Mesenchymal stem cell (in vitro differentiated cells and primary cell): ENCODE data around the gene ST3GAL4.
"Not testable (repeated sequence)": the region's sequence is repeated elsewhere in the genome, so short reads cannot be mapped to it uniquely, and the experiment has no call there.

Experiments used
- DNase-seq: peaks from one replicate; pipeline ENCODE4 v3.0.0-alpha.2; 2013
- H2AFZ ChIP-seq: one replicate; pipeline ENCODE4 v1.6.1; 2013; ENCODE audit warnings: low read depth, mild to moderate bottlenecking, control low read depth, inconsistent platforms, low read length, moderate library complexity
- H2AK5ac ChIP-seq: 2 replicates; pipeline ENCODE4 v1.6.1; 2013; ENCODE audit warnings: low read length, moderate library complexity, mild to moderate bottlenecking, inconsistent platforms; ENCODE audit not compliant: severe bottlenecking
- H2BK120ac ChIP-seq: one replicate; pipeline ENCODE4 v1.6.1; 2013; ENCODE audit warnings: low read depth, mild to moderate bottlenecking, inconsistent platforms, low read length, moderate library complexity
- H2BK12ac ChIP-seq, 2 experiments: one replicate each; pipeline ENCODE4 v1.6.1; 2013; ENCODE audit warnings: inconsistent platforms in 2 of 2, low read length in 2 of 2, mild to moderate bottlenecking in 2 of 2, moderate library complexity in 2 of 2, control low read depth in 1 of 2
- H2BK15ac ChIP-seq: one replicate; pipeline ENCODE4 v1.6.1; 2013; ENCODE audit warnings: mild to moderate bottlenecking, low read depth, inconsistent platforms; ENCODE audit not compliant: poor library complexity, severe bottlenecking
- H2BK5ac ChIP-seq: 2 replicates; pipeline ENCODE4 v1.6.1; 2013; ENCODE audit warnings: low read depth, mild to moderate bottlenecking, low read length, control low read depth, inconsistent platforms; ENCODE audit not compliant: poor library complexity, severe bottlenecking
- H3K14ac ChIP-seq, 2 experiments: one replicate each; pipeline ENCODE4 v1.6.1; 2013; ENCODE audit warnings: inconsistent platforms in 2 of 2, low read length in 2 of 2, control low read depth in 1 of 2, mild to moderate bottlenecking in 1 of 2, moderate library complexity in 1 of 2
- H3K18ac ChIP-seq, 2 experiments: one replicate each; pipeline ENCODE4 v1.6.1; 2013; ENCODE audit warnings: inconsistent platforms in 2 of 2, low read length in 2 of 2, control low read depth in 1 of 2, low read depth in 1 of 2, mild to moderate bottlenecking in 1 of 2
- H3K23ac ChIP-seq, 2 experiments: one replicate each; pipeline ENCODE4 v1.6.1; 2013; ENCODE audit warnings: inconsistent platforms in 2 of 2, low read length in 2 of 2, mild to moderate bottlenecking in 2 of 2, moderate library complexity in 2 of 2, control low read depth in 1 of 2
- H3K27ac ChIP-seq: 2 replicates; pipeline ENCODE4 v1.5.1; 2013; ENCODE audit warnings: mild to moderate bottlenecking, moderate library complexity, low read length, control low read depth, inconsistent platforms; ENCODE audit not compliant: poor library complexity, severe bottlenecking
- H3K27me3 ChIP-seq, 2 experiments: 2 replicates each; pipeline versions ENCODE4 v1.6.1 to v1.7.0; 2013; ENCODE audit warnings: low read length in 2 of 2, mild to moderate bottlenecking in 2 of 2, moderate library complexity in 2 of 2, control low read depth in 1 of 2, inconsistent platforms in 1 of 2; ENCODE audit not compliant: control insufficient read depth in 1 of 2, insufficient read depth in 1 of 2
- H3K36me3 ChIP-seq, 2 experiments: 2 replicates each; pipeline versions ENCODE4 v1.6.1 to v1.7.0; 2013; ENCODE audit warnings: low read length in 2 of 2, control low read depth in 1 of 2, inconsistent platforms in 1 of 2, low read depth in 1 of 2, mild to moderate bottlenecking in 1 of 2; ENCODE audit not compliant: insufficient read depth in 2 of 2, control insufficient read depth in 1 of 2
- H3K4ac ChIP-seq, 2 experiments: one replicate each; pipeline ENCODE4 v1.6.1; 2013; ENCODE audit warnings: inconsistent platforms in 2 of 2, low read length in 2 of 2, mild to moderate bottlenecking in 2 of 2, moderate library complexity in 2 of 2, control low read depth in 1 of 2, low read depth in 1 of 2
- H3K4me1 ChIP-seq: 2 replicates; pipeline ENCODE4 v1.6.1; 2013; ENCODE audit warnings: low read depth, low read length, control low read depth; ENCODE audit not compliant: control insufficient read depth, insufficient read depth
- H3K4me2 ChIP-seq: 2 replicates; pipeline ENCODE4 v1.6.1; 2013; ENCODE audit warnings: low read length, mild to moderate bottlenecking, inconsistent platforms; ENCODE audit not compliant: poor library complexity, severe bottlenecking
- H3K4me3 ChIP-seq, 2 experiments: 2 replicates each; pipeline versions ENCODE4 v1.5.1 to v1.7.0; 2013; ENCODE audit warnings: low read length in 2 of 2, mild to moderate bottlenecking in 2 of 2, control low read depth in 1 of 2, low read depth in 1 of 2; ENCODE audit not compliant: insufficient read depth in 1 of 2
- H3K79me1 ChIP-seq: replicated peaks from 2 replicates; pipeline ENCODE4 v1.6.1; 2013; ENCODE audit warnings: mild to moderate bottlenecking, control low read depth, low read length, inconsistent platforms; ENCODE audit not compliant: poor library complexity, severe bottlenecking
- H3K9ac ChIP-seq: 2 replicates; pipeline ENCODE4 v1.7.0; 2013; ENCODE audit warnings: mild to moderate bottlenecking, low read length, moderate library complexity
- H3K9me3 ChIP-seq: 2 replicates; pipeline ENCODE4 v1.7.0; 2013; ENCODE audit warnings: mild to moderate bottlenecking, low read length; ENCODE audit not compliant: control insufficient read depth
- H4K8ac ChIP-seq: one replicate; pipeline ENCODE4 v1.6.1; 2013; ENCODE audit warnings: inconsistent platforms, mild to moderate bottlenecking, low read length, moderate library complexity
- H4K91ac ChIP-seq: one replicate; pipeline ENCODE4 v1.6.1; 2013; ENCODE audit warnings: mild to moderate bottlenecking, low read length, inconsistent platforms
- WGBS: methylation state at CpG from one replicate; pipeline ENCODE4 v1.1.7; 2013; ENCODE audit warnings: mixed read lengths; 5-methylcytosine and 5-hydroxymethylcytosine counted together

ST3GAL4 gene

DNA sequence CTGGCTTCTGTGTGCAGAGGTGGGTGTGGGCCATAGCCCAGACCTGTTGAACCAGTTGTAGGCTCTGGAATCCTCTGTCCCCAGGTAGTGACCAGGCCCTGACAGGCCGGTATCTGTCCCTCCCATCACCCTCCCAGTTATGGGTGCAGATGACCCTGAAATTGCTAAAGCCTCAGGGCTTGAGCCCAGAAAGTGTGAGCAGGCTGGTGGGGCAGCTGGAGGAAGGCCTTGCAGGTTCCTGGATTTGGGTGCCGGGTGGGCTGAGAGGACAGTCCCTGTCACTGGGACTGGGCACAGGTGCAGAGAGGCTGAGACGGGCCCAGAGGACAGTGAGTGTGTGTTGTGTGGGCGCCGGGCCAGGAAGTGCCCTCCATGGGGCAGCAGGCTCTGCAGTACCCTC is 10.0 kb downstream of the ST3GAL4 start:
- H3K18ac ChIP-seq, H3K27me3 ChIP-seq, H4K91ac ChIP-seq, H2AFZ ChIP-seq, H3K4ac ChIP-seq, H2BK120ac ChIP-seq, H3K14ac ChIP-seq, H3K4me2 ChIP-seq, H3K9me3 ChIP-seq, H3K23ac ChIP-seq, H3K4me1 ChIP-seq, H3K9ac ChIP-seq, H2BK12ac ChIP-seq, H2BK15ac ChIP-seq, DNase-seq, H2AK5ac ChIP-seq, H3K36me3 ChIP-seq, H4K8ac ChIP-seq, H2BK5ac ChIP-seq, H3K4me3 ChIP-seq, H3K27ac ChIP-seq: not testable (repeated sequence)
- H3K79me1 ChIP-seq, result peaks cover 36% of the 10 kb centered on the region
- no CpG with 5 or more reads among the region's 5 CpGs for WGBS

GRCh38 chr11:126366064-126366822 is 10.8 kb downstream of the ST3GAL4 start:
- whole genome bisulfite sequencing, result 73% methylated on average over 17 of the region's 19 CpGs
- H2BK120ac ChIP-seq, result no peak overlapping the region
- H3K4ac ChIP-seq, result peak overlapping the region in 1 of 2 experiments; percentile 26
- no peak for DNase-seq
- peaks cover 5% of the 10 kb centered on the region for H3K4me1 ChIP-seq
- no peak overlapping the region for H3K18ac ChIP-seq
- peak overlapping the region in 1 of 2 experiments; percentile 64 for H3K23ac ChIP-seq
- H3K9me3 ChIP-seq, result no peaks in the 10 kb centered on the region
- H2AK5ac ChIP-seq, result no peak overlapping the region
- no peak overlapping the region for H3K27ac ChIP-seq
- H3K79me1 ChIP-seq, result peaks cover 32% of the 10 kb centered on the region
- no peak overlapping the region for H3K9ac ChIP-seq
- peaks cover 0 to 4% of the 10 kb centered on the region in 2 experiments for H3K36me3 ChIP-seq
- no peak overlapping the region for H4K8ac ChIP-seq
- H2BK15ac ChIP-seq, result no peak overlapping the region
- no peak overlapping the region for H2AFZ ChIP-seq
- H3K27me3 ChIP-seq, result no peaks in the 10 kb centered on the region
- peak overlapping the region in 1 of 2 experiments; percentile 42 for H2BK12ac ChIP-seq
- H3K4me3 ChIP-seq, result no peak overlapping the region
- no peak overlapping the region for H3K4me2 ChIP-seq
- H4K91ac ChIP-seq, result no peak overlapping the region
- H2BK5ac ChIP-seq, result no peak overlapping the region
- peak overlapping the region in 1 of 2 experiments; percentile 82 for H3K14ac ChIP-seq

DNA sequence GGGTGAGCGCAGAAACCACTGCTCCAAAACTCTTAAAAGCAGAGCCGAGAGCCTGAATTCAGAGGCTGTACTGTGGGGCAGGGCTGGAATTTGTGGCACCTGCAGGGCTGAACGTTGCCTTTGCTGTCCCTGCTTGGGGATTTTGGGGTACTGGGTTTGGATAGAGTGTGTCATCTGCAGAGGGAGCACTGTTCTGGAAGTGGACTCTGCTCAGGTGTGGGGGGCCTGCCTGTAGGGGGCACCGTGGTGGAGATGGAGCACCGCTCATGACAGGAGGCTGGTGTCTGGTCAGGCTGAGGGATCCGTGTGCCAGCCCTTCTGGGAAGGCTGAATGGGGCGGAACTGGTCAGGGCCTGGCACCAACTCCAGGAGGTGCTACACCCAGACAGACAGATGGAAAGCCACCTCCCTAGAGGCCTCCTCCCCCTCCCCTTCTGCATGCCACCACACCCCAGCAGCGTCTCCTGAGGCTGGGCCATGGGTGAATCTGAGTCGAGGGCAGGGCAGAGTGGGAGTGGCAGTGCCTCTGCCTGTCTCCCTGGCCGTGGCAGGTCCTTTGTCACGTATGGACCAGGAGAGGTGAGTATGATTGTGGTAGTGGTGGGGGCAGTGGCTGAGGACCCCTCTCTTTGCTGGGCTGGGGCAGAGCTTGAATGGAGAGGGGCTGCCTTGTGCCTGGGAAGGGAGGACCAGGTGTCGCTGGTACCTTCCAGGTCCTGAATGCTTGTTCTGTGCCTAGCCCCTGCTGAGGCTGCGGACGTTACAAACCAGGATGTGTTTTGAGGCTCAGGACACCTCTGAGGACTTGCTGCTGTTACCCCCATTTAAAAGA is 11.6 kb downstream of the ST3GAL4 start:
- H4K91ac ChIP-seq, H2AFZ ChIP-seq, H3K9me3 ChIP-seq, DNase-seq, H3K36me3 ChIP-seq, H2BK120ac ChIP-seq, H2BK5ac ChIP-seq, H3K9ac ChIP-seq, H3K18ac ChIP-seq, H3K4me1 ChIP-seq, H4K8ac ChIP-seq, H2AK5ac ChIP-seq, H3K4ac ChIP-seq, H3K4me3 ChIP-seq, H3K27me3 ChIP-seq, H3K27ac ChIP-seq, H2BK12ac ChIP-seq, H3K4me2 ChIP-seq, H2BK15ac ChIP-seq, H3K14ac ChIP-seq, H3K23ac ChIP-seq: not testable (repeated sequence)
- H3K79me1 ChIP-seq, result peaks cover 30% of the 10 kb centered on the region
- WGBS, result 79% methylated on average over 12 of the region's 14 CpGs

GRCh38 chr11:126367806-126368205 is 12.3 kb downstream of the ST3GAL4 start:
- not testable (repeated sequence) for H3K4me1 ChIP-seq, H2BK120ac ChIP-seq, H3K23ac ChIP-seq, H3K9ac ChIP-seq, H4K8ac ChIP-seq, H2AFZ ChIP-seq, H3K18ac ChIP-seq, DNase-seq, H2BK5ac ChIP-seq, H3K36me3 ChIP-seq, H3K4ac ChIP-seq, H3K4me3 ChIP-seq, H3K27me3 ChIP-seq, H2BK15ac ChIP-seq, H3K4me2 ChIP-seq, H2BK12ac ChIP-seq, H3K14ac ChIP-seq, H3K9me3 ChIP-seq, H4K91ac ChIP-seq, H3K27ac ChIP-seq, H2AK5ac ChIP-seq
- WGBS, result 90% methylated on average over 5 of the region's 5 CpGs
- H3K79me1 ChIP-seq, result peaks cover 27% of the 10 kb centered on the region
